WI38 (cell line): ENCODE measurements around the gene PLCG2.
"Not testable (repeated sequence)": the region's sequence is repeated elsewhere in the genome, so short reads cannot be mapped to it uniquely, and the experiment has no call there.

ENCODE experiments used
- H3K4me3 ChIP-seq: 2 replicates; pipeline ENCODE4 v1.5.1; 2011; ENCODE audit warnings: low read depth, mild to moderate bottlenecking, control low read depth, low read length
- TF ChIP-seq, protein P1 (sequence below): IDR thresholded peaks from 2 replicates; pipeline ENCODE4 v1.5.1; 2012; ENCODE audit warnings: low read depth, mild to moderate bottlenecking, control low read depth, low read length

PLCG2 gene

DNA sequence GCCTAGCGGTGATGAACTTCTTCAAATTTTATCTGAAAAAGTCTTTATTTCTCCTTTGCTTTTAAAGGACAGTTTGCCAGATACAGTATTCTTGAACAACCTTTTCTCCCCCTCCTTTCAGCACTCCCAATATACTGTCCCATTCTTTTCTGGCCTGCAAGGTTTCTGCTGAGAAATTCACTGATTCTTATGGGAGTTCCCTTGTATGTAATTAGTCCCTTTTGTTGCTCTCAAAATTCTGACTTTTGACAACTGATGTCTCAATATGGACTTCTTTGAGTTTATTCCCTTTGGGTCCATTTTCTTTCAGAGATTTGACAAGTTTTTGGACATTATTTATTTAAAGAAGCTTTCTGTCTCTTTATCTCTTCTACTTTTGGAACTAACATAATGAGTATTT, 192.8 kb downstream of the PLCG2 start:
- H3K4me3 ChIP-seq = no peak overlapping the region
- TF ChIP-seq, protein P1, sequence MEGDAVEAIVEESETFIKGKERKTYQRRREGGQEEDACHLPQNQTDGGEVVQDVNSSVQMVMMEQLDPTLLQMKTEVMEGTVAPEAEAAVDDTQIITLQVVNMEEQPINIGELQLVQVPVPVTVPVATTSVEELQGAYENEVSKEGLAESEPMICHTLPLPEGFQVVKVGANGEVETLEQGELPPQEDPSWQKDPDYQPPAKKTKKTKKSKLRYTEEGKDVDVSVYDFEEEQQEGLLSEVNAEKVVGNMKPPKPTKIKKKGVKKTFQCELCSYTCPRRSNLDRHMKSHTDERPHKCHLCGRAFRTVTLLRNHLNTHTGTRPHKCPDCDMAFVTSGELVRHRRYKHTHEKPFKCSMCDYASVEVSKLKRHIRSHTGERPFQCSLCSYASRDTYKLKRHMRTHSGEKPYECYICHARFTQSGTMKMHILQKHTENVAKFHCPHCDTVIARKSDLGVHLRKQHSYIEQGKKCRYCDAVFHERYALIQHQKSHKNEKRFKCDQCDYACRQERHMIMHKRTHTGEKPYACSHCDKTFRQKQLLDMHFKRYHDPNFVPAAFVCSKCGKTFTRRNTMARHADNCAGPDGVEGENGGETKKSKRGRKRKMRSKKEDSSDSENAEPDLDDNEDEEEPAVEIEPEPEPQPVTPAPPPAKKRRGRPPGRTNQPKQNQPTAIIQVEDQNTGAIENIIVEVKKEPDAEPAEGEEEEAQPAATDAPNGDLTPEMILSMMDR = no peak

DNA sequence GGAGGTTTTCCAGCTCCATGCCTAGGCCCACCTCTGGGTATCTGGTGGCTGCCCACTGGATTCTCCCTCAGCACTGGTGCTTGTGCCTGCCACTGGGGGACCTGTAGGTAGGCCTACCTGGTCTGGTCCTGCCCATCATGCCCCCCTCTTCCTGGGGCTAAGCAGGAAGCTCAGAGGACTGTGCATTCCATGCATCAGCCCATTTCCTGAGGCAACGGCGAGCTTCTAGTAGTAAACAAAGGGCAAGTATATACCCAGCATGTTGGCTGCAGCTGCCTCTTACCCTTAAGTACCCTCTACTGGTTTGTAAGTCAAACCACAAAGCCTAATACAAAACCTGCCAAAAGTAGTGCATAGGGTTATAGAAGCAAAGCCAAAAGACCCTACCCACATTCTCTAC, 194.6 kb downstream of the PLCG2 start:
- no peak overlapping the region for H3K4me3 ChIP-seq
- TF ChIP-seq, protein P1 = no peak

DNA sequence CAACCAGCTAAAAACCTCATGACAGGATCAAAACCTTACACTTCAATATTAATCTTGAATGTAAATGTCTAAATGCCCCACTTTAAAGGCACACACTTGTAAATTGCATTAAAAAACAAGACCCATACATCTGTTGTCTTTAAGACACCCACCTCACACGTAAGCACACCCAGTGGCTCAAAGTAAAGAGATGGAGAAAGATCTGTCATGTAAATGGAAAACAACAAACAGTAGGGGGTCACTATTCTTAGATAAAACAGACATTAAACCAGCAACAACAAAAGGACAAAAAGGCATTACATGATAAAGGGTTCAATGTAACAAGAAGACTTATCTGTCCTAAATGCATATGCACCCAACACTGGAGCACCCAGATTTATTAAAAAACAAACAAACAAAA, 196.5 kb downstream of the PLCG2 start:
- TF ChIP-seq, protein P1 = no peak
- H3K4me3 ChIP-seq = no peak overlapping the region

DNA sequence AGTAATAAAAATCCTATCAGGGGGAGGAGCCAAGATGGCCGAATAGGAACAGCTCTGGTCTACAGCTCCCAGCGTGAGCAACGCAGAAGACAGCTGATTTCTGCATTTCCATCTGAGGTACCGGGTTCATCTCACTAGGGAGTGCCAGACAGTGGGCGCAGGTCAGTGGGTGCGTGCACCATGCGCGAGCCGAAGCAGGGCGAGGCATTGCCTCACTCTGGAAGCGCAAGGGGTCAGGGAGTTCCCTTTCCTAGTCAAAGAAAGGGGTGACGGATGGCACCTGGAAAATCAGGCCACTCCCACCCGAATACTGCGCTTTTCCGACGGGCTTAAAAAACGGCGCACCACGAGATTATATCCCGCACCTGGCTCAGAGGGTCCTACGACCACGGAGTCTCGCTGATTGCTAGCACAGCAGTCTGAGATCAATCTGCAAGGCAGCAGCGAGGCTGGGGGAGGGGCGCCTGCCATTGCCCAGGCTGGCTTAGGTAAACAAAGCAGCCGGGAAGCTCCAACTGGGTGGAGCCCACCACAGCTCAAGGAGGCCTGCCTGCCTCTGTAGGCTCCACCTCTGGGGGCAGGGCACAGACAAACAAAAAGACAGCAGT, 198.3 kb downstream of the PLCG2 start:
- H3K4me3 ChIP-seq = not testable (repeated sequence)

DNA sequence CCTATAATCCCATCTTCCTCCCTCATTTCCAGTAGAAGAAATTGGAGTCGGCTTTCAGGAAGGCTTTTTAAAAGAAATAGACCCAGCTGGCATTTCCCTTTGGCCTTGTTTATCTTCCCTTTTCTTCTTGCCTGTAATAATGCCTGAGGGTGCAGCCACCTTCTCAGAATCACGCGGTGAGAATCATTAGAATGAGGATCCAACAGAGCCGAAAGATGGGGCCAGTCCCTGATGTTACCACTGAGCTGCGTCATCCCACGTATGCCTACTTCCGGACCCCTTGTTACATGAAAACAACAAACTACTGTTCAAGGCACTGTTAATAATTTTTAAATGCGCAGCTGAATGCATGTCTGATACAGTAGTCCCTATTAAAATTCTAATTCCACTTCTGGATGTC, 208.0 kb downstream of the PLCG2 start:
- no peak overlapping the region for H3K4me3 ChIP-seq
- TF ChIP-seq, protein P1 = no peak

DNA sequence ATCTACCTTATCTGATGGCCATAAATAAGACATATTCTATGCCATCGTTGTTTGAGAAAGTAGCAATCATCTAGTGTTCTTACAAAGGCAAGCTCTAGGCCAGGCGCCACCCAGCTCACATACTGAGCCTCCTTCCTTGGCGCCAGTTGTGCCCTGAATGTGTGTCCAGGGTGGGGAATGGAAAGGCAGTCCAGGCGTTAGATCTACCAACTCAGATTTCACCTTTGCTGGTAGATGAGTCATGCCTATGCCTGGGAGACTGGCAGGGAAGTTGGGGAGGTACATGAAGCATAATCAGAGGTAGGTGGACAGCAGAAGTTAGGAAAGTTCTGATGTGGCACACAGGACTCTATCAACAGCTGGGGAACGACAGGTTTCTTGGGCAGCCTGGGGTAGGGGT, 208.6 kb downstream of the PLCG2 start:
- TF ChIP-seq, protein P1 = no peak
- no peak overlapping the region for H3K4me3 ChIP-seq

DNA sequence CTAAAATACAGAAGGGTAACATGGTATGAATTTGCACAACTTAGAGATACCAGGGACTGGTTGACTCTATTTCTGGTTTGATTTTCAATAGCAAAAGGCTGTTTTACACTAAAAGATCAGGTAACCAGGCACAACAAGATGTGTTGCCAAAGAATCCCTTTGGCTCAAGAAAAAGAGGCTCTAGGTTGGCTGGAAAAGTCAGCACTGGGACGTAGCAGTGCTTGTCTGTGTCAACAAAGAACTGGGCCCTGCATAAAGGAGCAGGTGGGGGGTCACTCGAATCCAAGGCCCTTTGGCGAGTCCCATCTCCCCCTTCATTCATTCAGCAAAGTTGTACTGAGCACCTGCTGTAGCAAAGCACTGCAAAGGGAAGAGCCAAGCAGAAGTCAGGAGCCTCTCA, 213.8 kb downstream of the PLCG2 start:
- TF ChIP-seq, protein P1 = no peak
- no peak overlapping the region for H3K4me3 ChIP-seq

DNA sequence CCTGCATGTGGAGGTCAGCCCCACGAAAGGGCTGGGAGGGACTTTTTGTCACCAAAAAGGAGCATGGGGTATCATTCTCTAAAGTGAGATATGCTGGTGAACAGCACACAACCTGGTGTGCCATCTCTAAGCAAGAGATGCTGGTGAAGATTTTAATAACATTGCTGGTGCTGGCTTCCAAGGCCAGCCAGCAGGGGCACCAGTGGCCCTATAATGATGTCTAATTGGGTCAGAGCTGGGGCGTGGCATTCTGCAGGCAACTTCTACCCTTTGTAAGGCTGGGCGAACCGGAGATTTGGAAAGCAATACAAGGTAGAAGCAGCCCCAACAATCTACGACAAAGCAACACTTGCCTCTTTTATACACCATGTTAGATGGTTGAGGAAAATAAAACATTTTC, 215.4 kb downstream of the PLCG2 start:
- H3K4me3 ChIP-seq = no peak overlapping the region
- TF ChIP-seq, protein P1 = no peak
